ENCODE measurements around the gene DLL4. TPM values are rescaled to one million over a fixed set of nuclear protein-coding genes. Genes with fewer than 3 reads are reported as not detected.

The DLL4 gene
- total RNA-seq, 2 experiments from 2014 or later, result 0.12 TPM; not detected in 1

Other genes starting within 250 kb of the DLL4 start
- gene RAD51, start 234.2 kb upstream of the DLL4 start, total RNA-seq, result 10 to 100 TPM; 73.0 to 83.3 TPM
- gene RMDN3, start 174.1 kb upstream of the DLL4 start, total RNA-seq, result 10 to 100 TPM; 30.9 to 33.1 TPM
- gene GCHFR, start 165.3 kb upstream of the DLL4 start, total RNA-seq, result 10 to 100 TPM; 25.9 to 29.1 TPM
- under 1 TPM; 0.45 to 0.82 TPM for gene C15orf62, start 159.4 kb upstream of the DLL4 start, total RNA-seq
- 10 to 100 TPM; 28.2 TPM for gene ZFYVE19, start 122.3 kb upstream of the DLL4 start, total RNA-seq
- gene DNAJC17, start 121.9 kb upstream of the DLL4 start, total RNA-seq, result 10 to 100 TPM; 45.6 to 51.2 TPM
- gene PPP1R14D, start 100.6 kb upstream of the DLL4 start, total RNA-seq, result not detected
- 1 to 10 TPM; 3.7 to 4.0 TPM for gene SPINT1, start 85.3 kb upstream of the DLL4 start, total RNA-seq
- gene RHOV, start 55.1 kb upstream of the DLL4 start, total RNA-seq, result not detected
- gene VPS18, start 34.9 kb upstream of the DLL4 start, total RNA-seq, result 10 to 100 TPM; 16.9 to 19.5 TPM
- gene CHAC1, start 24.1 kb downstream of the DLL4 start, total RNA-seq, result 10 to 100 TPM in 1 of 2 experiments, 1 to 10 TPM in 1; 8.3 to 13.0 TPM
- 10 to 100 TPM; 25.8 to 30.8 TPM for gene INO80, start 186.9 kb downstream of the DLL4 start, total RNA-seq